NCI-H526 treated with DMSO at 0.1 percent for 48 hours (cell line): Measurements from ENCODE around the gene CCL1.
"Not testable (repeated sequence)": the region's sequence is repeated elsewhere in the genome, so short reads cannot be mapped to it uniquely, and the experiment has no call there.

Experiments
- DNase-seq: peaks from one replicate; lab custom pipeline; 2025; lab: John Stamatoyannopoulos, UW

The CCL1 gene

GRCh38 chr17:34357398-34357797 is 5.6 kb downstream of the CCL1 start:
- no peak for DNase-seq

GRCh38 chr17:34356194-34356593 is 6.8 kb downstream of the CCL1 start, which contains the start of gene CCL13:
CCL13 (plus strand) TSS chr17:34356480; CDS start chr17:34356527, 47 bp downstream.
- DNase-seq: no peak

- no peak for DNase-seq
Observed at GRCh38 chr17:34354637-34355036, 8.4 kb downstream of the CCL1 start.

- DNase-seq: no peak
Observed at GRCh38 chr17:34352191-34352590, 10.8 kb downstream of the CCL1 start.

GRCh38 chr17:34351096-34351495 is 11.9 kb downstream of the CCL1 start:
- no peak for DNase-seq

- no peak for DNase-seq
Observed at GRCh38 chr17:34349751-34350150, 13.3 kb downstream of the CCL1 start.

GRCh38 chr17:34347063-34347462 is 16.0 kb downstream of the CCL1 start:
- DNase-seq: no peak

GRCh38 chr17:34341916-34342315 is 21.1 kb downstream of the CCL1 start:
- no peak for DNase-seq

- DNase-seq: no peak
Observed at GRCh38 chr17:34339138-34339770, 23.8 kb downstream of the CCL1 start.

- DNase-seq: peak; percentile 30
Observed at GRCh38 chr17:34337701-34338100, 25.3 kb downstream of the CCL1 start.

- not testable (repeated sequence) for DNase-seq
Observed at GRCh38 chr17:34327580-34327979, 35.5 kb downstream of the CCL1 start.

GRCh38 chr17:34321964-34322363 is 41.1 kb downstream of the CCL1 start:
- DNase-seq: no peak

- no peak for DNase-seq
Observed at GRCh38 chr17:34319039-34319483, 44.0 kb downstream of the CCL1 start, which contains the start of gene CCL8. CCL8 (plus strand) TSS chr17:34319435; CDS start chr17:34319502, 67 bp downstream.

- DNase-seq: no peak
Observed at GRCh38 chr17:34318474-34318873, 44.6 kb downstream of the CCL1 start.

- DNase-seq: no peak
Observed at GRCh38 chr17:34314279-34314678, 48.8 kb downstream of the CCL1 start.

GRCh38 chr17:34313164-34313563 is 49.9 kb downstream of the CCL1 start:
- no peak for DNase-seq

GRCh38 chr17:34312080-34312479 is 51.0 kb downstream of the CCL1 start:
- no peak for DNase-seq

- no peak for DNase-seq
Observed at GRCh38 chr17:34311291-34311690, 51.7 kb downstream of the CCL1 start.
